GM12873 (cell line): Measurements from ENCODE around the gene GLYAT.

ENCODE experiments used
- CTCF ChIP-seq: IDR thresholded peaks from 2 replicates; pipeline ENCODE4 v1.5.1; 2012; ENCODE audit warnings: low read depth, mild to moderate bottlenecking, moderate library complexity, low read length, control low read depth; ENCODE audit not compliant: insufficient read depth; ENCODE audit errors: missing control alignments

GLYAT gene

DNA sequence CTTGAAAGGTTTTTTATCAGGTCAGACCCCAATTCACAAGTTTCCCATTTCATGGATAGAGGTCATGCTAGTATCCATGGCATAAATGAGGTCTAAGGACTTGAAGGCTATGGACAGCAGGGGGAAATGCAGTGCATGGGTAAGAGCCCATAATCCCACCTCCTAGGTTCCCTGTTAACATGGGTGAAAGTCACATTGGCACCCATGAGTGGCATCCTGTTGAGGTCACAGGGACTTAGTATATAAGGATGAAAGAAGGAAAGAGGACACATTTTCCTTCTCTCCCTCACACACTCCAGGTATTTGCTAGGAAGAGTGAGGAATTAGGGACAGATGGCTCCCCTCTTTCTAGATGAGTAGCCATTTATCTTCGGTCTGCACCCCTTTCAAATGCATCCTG is 9.4 kb upstream of the GLYAT start:
- TF ChIP-seq CTCF, result no peak

DNA sequence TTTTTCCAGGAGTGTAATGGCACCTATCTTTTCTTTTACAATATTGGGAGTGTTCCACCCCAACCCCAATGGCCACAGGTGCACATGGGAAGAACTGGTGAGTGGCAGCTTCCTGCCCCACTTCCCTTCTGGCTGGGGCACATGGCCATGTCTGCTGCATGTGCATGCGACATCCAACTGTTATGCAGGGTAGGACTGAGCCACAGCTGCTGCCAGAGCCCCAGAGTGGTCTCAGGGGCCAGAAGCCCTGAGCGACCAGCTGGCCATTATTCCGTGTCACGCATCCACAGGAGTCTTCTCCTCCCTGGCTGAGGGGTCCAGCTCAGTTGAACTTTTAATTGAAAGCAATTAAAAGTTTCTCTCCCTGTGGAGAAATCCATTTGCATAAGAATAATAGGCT is 8.7 kb upstream of the GLYAT start:
- TF ChIP-seq CTCF, result no peak

DNA sequence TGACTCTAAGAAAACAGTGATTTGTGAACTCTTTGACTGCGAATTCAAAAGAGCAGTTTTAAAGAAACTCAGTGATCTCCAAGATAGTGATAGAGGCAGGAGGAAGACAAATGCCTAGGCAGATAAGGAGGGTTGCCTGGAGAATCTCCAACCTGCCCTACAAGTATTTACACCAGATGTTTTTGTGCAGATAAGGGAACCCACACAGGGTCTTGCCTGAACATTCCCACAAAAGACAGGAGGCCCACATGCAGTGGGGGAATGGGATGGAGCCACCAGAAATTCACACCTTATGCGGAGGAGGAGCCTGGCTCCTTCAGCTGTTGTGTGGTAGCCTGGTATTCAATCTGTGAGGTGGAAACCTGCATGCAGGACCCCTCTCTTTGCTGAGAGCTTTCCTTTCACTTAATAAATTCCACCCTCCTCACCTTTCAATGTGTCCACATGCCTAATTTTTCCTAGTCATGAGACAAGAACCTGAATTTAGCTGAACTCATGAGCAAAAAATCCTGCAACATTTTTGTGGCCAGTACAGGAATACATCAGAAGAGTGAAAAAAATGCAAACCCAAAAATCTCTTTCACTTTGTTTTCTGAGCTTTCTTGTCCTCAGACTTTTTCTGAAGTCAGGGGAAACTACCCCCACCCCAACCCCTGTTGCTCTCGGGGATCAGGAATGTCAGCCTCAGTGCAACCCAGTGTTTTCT is 8.1 kb upstream of the GLYAT start:
- TF ChIP-seq CTCF, result no peak

GRCh38 chr11:58734681-58735490 is 3.1 kb upstream of the GLYAT start:
- no peak for TF ChIP-seq CTCF

- no peak for TF ChIP-seq CTCF
Measured at GRCh38 chr11:58730507-58731089, 1.1 kb downstream of the GLYAT start.

DNA sequence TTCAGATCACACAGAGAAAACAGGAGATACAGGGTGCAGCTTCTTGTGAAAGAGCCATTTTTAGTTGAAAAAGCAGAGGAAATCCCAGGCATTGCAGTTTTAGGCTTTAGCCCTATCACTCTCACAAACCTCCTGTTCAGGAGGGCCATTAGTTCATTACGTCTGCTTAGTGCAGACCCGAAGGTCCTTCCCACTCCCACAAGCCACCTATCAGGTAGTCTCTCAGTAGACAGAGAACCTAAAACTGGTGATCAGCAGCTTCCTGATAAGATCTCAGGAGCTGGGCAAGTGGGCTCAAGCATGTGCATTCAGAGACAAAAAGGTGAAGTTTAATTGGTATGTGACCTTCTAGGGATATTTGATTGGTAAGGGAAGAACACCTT is 4.3 kb downstream of the GLYAT start:
- no peak for TF ChIP-seq CTCF

- TF ChIP-seq CTCF, result no peak
Measured at GRCh38 chr11:58726737-58727414, 4.9 kb downstream of the GLYAT start.
